WTC11 (cell line): ENCODE measurements around the gene MED27. TPM values are rescaled to one million over a fixed set of nuclear protein-coding genes. Genes with fewer than 3 reads are reported as not detected.
A peak's percentile ranks its signal among the peaks of the same experiment; 100 is the strongest.

Experiments
- ELF4 ChIP-seq: sonication (generic); formaldehyde crosslinking; IDR thresholded peaks from 2 replicates; pipeline ENCODE4 v1.8.1; 2022; ENCODE audit warnings: low read depth, mild to moderate bottlenecking, moderate library complexity, missing genetic modification reagents
- ESRRA ChIP-seq: sonication (generic); formaldehyde crosslinking; IDR thresholded peaks from 2 replicates; pipeline ENCODE4 v1.8.1; 2022; ENCODE audit warnings: mild to moderate bottlenecking, missing genetic modification reagents, borderline replicate concordance
- GRHL2 ChIP-seq: fragments of 250-450 bp; sonication (Bioruptor Pico); IDR thresholded peaks from 2 replicates; pipeline ENCODE4 v1.8.0; 2022; ENCODE audit warnings: mild to moderate bottlenecking, moderate library complexity; ENCODE audit not compliant: insufficient replicate concordance, severe bottlenecking
- IRF1 ChIP-seq: sonication (generic); formaldehyde crosslinking; IDR thresholded peaks from 2 replicates; pipeline ENCODE4 v1.8.0; 2023; ENCODE audit warnings: missing genetic modification reagents
- KAT7 ChIP-seq: sonication (generic); formaldehyde crosslinking; IDR thresholded peaks from 2 replicates; pipeline ENCODE4 v1.8.1; 2023; ENCODE audit warnings: missing genetic modification reagents, mild to moderate bottlenecking, borderline replicate concordance
- MLX ChIP-seq: sonication (generic); formaldehyde crosslinking; IDR thresholded peaks from 2 replicates; pipeline ENCODE4 v1.8.1; 2023; ENCODE audit warnings: mild to moderate bottlenecking, missing genetic modification reagents, moderate library complexity
- NFATC4 ChIP-seq: fragments of 250-450 bp; sonication (Bioruptor Pico); IDR thresholded peaks from 2 replicates; pipeline ENCODE4 v1.9.0; 2021; ENCODE audit warnings: mild to moderate bottlenecking
- NR1H2 ChIP-seq: sonication (generic); formaldehyde crosslinking; IDR thresholded peaks from 2 replicates; pipeline ENCODE4 v1.9.0; 2021; ENCODE audit warnings: mild to moderate bottlenecking, moderate library complexity, missing genetic modification reagents
- OVOL2 ChIP-seq: fragments of 250-450 bp; sonication (Bioruptor Pico); IDR thresholded peaks from 2 replicates; pipeline ENCODE4 v1.9.0; 2021; ENCODE audit warnings: mild to moderate bottlenecking, borderline replicate concordance
- RORB ChIP-seq: fragments of 250-450 bp; sonication (Bioruptor Pico); IDR thresholded peaks from 2 replicates; pipeline ENCODE4 v1.9.0; 2021; ENCODE audit warnings: mild to moderate bottlenecking
- SP1 ChIP-seq: sonication (generic); formaldehyde crosslinking; conservative IDR thresholded peaks from 2 replicates; pipeline ENCODE4 v1.8.1; 2022; ENCODE audit warnings: missing genetic modification reagents
- TCF7 ChIP-seq: sonication (generic); formaldehyde crosslinking; IDR thresholded peaks from 2 replicates; pipeline ENCODE4 v1.8.0; 2022; ENCODE audit warnings: mild to moderate bottlenecking, low read depth, missing genetic modification reagents, moderate library complexity
- TP53 ChIP-seq: sonication (generic); formaldehyde crosslinking; IDR thresholded peaks from 2 replicates; pipeline ENCODE4 v1.8.1; 2023; ENCODE audit warnings: mild to moderate bottlenecking, missing genetic modification reagents
- ZBTB21 ChIP-seq: sonication (generic); formaldehyde crosslinking; IDR thresholded peaks from 2 replicates; pipeline ENCODE4 v1.8.1; 2023; ENCODE audit warnings: mild to moderate bottlenecking, missing genetic modification reagents, borderline replicate concordance
- ZNF317 ChIP-seq: sonication (generic); formaldehyde crosslinking; IDR thresholded peaks from 2 replicates; pipeline ENCODE4 v1.8.1; 2023; ENCODE audit warnings: low read depth, mild to moderate bottlenecking, moderate library complexity, missing genetic modification reagents, borderline replicate concordance
- ZNF423 ChIP-seq: fragments of 250-450 bp; sonication (Bioruptor Pico); IDR thresholded peaks from 2 replicates; pipeline ENCODE4 v2.1.2; 2022; ENCODE audit warnings: mild to moderate bottlenecking, moderate library complexity
- total RNA-seq: library from RNA; stranded (reverse); gene quantifications from 3 replicates; pipeline ENCODE4 v1.2.3, GENCODE V29; 2021
- TF ChIP-seq, protein P1 (sequence below): fragments of 250-450 bp; sonication (Bioruptor Pico); IDR thresholded peaks from 2 replicates; pipeline ENCODE4 v1.8.0; 2021; ENCODE audit warnings: mild to moderate bottlenecking
- TF ChIP-seq, protein P2 (sequence below): sonication (generic); formaldehyde crosslinking; IDR thresholded peaks from 2 replicates; pipeline ENCODE4 v1.8.1; 2022; ENCODE audit warnings: missing genetic modification reagents, borderline replicate concordance
- TF ChIP-seq, protein P3 (sequence below): sonication (generic); formaldehyde crosslinking; IDR thresholded peaks from 2 replicates; pipeline ENCODE4 v1.8.1; 2022; ENCODE audit warnings: low read depth, mild to moderate bottlenecking, moderate library complexity, missing genetic modification reagents, borderline replicate concordance
- TF ChIP-seq, protein P4 (sequence below): sonication (generic); formaldehyde crosslinking; IDR thresholded peaks from 2 replicates; pipeline ENCODE4 v1.8.0; 2022; ENCODE audit warnings: missing genetic modification reagents
- TF ChIP-seq, protein P5 (sequence below): sonication (generic); formaldehyde crosslinking; IDR thresholded peaks from 2 replicates; pipeline ENCODE4 v1.8.1; 2022; ENCODE audit warnings: mild to moderate bottlenecking, moderate library complexity, missing genetic modification reagents
- TF ChIP-seq, protein P6 (sequence below): sonication (generic); formaldehyde crosslinking; IDR thresholded peaks from 2 replicates; pipeline ENCODE4 v1.8.0; 2022; ENCODE audit warnings: mild to moderate bottlenecking, missing genetic modification reagents
- TF ChIP-seq, protein P7 (sequence below): sonication (generic); formaldehyde crosslinking; IDR thresholded peaks from 2 replicates; pipeline ENCODE4 v1.8.0; 2023; ENCODE audit warnings: missing genetic modification reagents, mild to moderate bottlenecking, borderline replicate concordance

MED27 gene
- total RNA-seq, 1 experiment from 2014 or later: 27.9 TPM

GRCh38 chr9:132114102-132114707 lies 34.5 kb upstream of the MED27 start (continued):
- TF ChIP-seq, protein P1, sequence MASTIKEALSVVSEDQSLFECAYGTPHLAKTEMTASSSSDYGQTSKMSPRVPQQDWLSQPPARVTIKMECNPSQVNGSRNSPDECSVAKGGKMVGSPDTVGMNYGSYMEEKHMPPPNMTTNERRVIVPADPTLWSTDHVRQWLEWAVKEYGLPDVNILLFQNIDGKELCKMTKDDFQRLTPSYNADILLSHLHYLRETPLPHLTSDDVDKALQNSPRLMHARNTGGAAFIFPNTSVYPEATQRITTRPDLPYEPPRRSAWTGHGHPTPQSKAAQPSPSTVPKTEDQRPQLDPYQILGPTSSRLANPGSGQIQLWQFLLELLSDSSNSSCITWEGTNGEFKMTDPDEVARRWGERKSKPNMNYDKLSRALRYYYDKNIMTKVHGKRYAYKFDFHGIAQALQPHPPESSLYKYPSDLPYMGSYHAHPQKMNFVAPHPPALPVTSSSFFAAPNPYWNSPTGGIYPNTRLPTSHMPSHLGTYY (CRISPR knock-in tag): no peak
- TF ChIP-seq, protein P2, sequence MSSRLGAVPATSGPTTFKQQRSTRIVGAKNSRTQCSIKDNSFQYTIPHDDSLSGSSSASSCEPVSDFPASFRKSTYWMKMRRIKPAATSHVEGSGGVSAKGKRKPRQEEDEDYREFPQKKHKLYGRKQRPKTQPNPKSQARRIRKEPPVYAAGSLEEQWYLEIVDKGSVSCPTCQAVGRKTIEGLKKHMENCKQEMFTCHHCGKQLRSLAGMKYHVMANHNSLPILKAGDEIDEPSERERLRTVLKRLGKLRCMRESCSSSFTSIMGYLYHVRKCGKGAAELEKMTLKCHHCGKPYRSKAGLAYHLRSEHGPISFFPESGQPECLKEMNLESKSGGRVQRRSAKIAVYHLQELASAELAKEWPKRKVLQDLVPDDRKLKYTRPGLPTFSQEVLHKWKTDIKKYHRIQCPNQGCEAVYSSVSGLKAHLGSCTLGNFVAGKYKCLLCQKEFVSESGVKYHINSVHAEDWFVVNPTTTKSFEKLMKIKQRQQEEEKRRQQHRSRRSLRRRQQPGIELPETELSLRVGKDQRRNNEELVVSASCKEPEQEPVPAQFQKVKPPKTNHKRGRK (CRISPR knock-in tag): peak; percentile 84; the same call in 1 of the 2 replicates
- TF ChIP-seq NFATC4 (CRISPR knock-in tag) (no peak), TCF7 (CRISPR knock-in tag) (peak; percentile 94; the same call in 1 of the 2 replicates), MLX (peak; percentile 93; the same call in 1 of the 2 replicates), SP1 (peak; percentile 83), ZNF317 (CRISPR knock-in tag) (peak; percentile 62; the same call in 1 of the 2 replicates), ESRRA (peak; percentile 96), NR1H2 (CRISPR knock-in tag) (peak; percentile 78), KAT7 (CRISPR knock-in tag) (0 out of 2 replicates have a peak, but pooled peaks have one; percentile 77), GRHL2 (CRISPR knock-in tag) (no peak), ZNF423 (CRISPR knock-in tag) (no peak), ZBTB21 (CRISPR knock-in tag) (peak; percentile 89; the same call in 1 of the 2 replicates), IRF1 (CRISPR knock-in tag) (peak; percentile 93), ELF4 (CRISPR knock-in tag) (peak; percentile 87; the same call in 1 of the 2 replicates), RORB (no peak), OVOL2 (CRISPR knock-in tag) (no peak), TP53 (CRISPR knock-in tag) (peak; percentile 96)
- TF ChIP-seq, protein P3, sequence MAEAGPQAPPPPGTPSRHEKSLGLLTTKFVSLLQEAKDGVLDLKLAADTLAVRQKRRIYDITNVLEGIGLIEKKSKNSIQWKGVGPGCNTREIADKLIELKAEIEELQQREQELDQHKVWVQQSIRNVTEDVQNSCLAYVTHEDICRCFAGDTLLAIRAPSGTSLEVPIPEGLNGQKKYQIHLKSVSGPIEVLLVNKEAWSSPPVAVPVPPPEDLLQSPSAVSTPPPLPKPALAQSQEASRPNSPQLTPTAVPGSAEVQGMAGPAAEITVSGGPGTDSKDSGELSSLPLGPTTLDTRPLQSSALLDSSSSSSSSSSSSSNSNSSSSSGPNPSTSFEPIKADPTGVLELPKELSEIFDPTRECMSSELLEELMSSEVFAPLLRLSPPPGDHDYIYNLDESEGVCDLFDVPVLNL: peak; percentile 94
- TF ChIP-seq, protein P4, sequence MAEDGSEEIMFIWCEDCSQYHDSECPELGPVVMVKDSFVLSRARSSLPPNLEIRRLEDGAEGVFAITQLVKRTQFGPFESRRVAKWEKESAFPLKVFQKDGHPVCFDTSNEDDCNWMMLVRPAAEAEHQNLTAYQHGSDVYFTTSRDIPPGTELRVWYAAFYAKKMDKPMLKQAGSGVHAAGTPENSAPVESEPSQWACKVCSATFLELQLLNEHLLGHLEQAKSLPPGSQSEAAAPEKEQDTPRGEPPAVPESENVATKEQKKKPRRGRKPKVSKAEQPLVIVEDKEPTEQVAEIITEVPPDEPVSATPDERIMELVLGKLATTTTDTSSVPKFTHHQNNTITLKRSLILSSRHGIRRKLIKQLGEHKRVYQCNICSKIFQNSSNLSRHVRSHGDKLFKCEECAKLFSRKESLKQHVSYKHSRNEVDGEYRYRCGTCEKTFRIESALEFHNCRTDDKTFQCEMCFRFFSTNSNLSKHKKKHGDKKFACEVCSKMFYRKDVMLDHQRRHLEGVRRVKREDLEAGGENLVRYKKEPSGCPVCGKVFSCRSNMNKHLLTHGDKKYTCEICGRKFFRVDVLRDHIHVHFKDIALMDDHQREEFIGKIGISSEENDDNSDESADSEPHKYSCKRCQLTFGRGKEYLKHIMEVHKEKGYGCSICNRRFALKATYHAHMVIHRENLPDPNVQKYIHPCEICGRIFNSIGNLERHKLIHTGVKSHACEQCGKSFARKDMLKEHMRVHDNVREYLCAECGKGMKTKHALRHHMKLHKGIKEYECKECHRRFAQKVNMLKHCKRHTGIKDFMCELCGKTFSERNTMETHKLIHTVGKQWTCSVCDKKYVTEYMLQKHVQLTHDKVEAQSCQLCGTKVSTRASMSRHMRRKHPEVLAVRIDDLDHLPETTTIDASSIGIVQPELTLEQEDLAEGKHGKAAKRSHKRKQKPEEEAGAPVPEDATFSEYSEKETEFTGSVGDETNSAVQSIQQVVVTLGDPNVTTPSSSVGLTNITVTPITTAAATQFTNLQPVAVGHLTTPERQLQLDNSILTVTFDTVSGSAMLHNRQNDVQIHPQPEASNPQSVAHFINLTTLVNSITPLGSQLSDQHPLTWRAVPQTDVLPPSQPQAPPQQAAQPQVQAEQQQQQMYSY: peak; percentile 20; the same call in 1 of the 2 replicates
- TF ChIP-seq, protein P5, sequence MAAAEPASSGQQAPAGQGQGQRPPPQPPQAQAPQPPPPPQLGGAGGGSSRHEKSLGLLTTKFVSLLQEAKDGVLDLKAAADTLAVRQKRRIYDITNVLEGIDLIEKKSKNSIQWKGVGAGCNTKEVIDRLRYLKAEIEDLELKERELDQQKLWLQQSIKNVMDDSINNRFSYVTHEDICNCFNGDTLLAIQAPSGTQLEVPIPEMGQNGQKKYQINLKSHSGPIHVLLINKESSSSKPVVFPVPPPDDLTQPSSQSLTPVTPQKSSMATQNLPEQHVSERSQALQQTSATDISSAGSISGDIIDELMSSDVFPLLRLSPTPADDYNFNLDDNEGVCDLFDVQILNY (CRISPR knock-in tag): peak; percentile 84
- TF ChIP-seq, protein P6, sequence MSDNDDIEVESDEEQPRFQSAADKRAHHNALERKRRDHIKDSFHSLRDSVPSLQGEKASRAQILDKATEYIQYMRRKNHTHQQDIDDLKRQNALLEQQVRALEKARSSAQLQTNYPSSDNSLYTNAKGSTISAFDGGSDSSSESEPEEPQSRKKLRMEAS: peak; percentile 81; the same call in 1 of the 2 replicates
- TF ChIP-seq, protein P7, sequence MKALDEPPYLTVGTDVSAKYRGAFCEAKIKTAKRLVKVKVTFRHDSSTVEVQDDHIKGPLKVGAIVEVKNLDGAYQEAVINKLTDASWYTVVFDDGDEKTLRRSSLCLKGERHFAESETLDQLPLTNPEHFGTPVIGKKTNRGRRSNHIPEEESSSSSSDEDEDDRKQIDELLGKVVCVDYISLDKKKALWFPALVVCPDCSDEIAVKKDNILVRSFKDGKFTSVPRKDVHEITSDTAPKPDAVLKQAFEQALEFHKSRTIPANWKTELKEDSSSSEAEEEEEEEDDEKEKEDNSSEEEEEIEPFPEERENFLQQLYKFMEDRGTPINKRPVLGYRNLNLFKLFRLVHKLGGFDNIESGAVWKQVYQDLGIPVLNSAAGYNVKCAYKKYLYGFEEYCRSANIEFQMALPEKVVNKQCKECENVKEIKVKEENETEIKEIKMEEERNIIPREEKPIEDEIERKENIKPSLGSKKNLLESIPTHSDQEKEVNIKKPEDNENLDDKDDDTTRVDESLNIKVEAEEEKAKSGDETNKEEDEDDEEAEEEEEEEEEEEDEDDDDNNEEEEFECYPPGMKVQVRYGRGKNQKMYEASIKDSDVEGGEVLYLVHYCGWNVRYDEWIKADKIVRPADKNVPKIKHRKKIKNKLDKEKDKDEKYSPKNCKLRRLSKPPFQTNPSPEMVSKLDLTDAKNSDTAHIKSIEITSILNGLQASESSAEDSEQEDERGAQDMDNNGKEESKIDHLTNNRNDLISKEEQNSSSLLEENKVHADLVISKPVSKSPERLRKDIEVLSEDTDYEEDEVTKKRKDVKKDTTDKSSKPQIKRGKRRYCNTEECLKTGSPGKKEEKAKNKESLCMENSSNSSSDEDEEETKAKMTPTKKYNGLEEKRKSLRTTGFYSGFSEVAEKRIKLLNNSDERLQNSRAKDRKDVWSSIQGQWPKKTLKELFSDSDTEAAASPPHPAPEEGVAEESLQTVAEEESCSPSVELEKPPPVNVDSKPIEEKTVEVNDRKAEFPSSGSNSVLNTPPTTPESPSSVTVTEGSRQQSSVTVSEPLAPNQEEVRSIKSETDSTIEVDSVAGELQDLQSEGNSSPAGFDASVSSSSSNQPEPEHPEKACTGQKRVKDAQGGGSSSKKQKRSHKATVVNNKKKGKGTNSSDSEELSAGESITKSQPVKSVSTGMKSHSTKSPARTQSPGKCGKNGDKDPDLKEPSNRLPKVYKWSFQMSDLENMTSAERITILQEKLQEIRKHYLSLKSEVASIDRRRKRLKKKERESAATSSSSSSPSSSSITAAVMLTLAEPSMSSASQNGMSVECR (CRISPR knock-in tag): peak; percentile 99
